ENCODE data around the gene SHROOM3.

DNA sequence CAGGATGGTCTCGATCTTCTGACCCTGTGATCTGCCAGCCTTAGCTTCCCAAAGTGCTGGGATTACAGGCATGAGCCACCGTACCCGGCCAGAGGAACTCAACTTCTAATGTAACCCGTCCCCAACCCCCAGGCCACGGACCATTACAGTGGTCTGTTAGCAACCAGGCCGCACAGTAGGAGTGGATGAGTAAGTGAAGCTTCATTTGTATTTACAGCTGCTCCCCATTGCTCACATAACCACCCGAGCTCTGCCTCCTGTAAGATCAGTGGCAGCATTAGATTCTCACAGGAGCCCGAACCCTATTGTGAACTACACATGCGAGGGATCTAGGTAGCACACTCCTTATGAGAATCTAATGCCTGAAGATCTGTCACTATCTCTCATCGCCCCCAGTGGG lies 119.6 kb downstream of the SHROOM3 start:
- TF ChIP-seq POLR2A (IDR thresholded peaks at IDR 0.05; ENCODE audit: low read length) (no peak), GATA1 (IDR thresholded peaks at IDR 0.05; ENCODE audit: low read depth, low read length) (no peak)

Data from erythroblast (primary cell).